ENCODE measurements around the gene HIPK2. TPM values are rescaled to one million over a fixed set of nuclear protein-coding genes. Genes with fewer than 3 reads are reported as not detected.

HIPK2 gene
- total and polyA plus RNA-seq, 10 of the 15 experiments (the other 5 are each of a cell fraction or from before 2014, with no cell fraction given) = 1.7 to 39.0 (median 9.4) TPM

DNA sequence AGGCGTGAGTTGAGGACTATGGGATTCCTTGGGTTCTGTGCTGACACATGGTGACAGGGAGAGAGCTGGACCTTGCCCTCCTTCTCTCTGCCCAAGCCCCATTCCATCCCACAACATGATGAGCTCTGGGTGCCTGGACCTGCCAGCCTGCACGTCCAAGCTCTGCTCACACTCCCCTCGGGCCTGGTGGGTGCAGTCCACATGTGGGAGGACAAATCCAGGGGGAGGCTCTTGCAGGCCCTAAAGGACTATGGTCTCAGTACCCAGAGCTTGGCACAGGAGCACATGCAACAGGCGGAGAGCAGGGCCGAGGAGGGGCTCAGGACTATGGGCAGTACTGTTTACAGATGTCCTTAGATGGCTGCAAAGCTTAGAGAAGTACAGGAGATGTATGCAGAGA lies 162.9 kb downstream of the HIPK2 start:
- SMC1A ChIA-PET (ENCODE audit: uncharacterized antibody, unreplicated experiment) = no interaction called here
- H3K9ac ChIP-seq (ENCODE audit: control insufficient read depth, insufficient read depth, low read length) = no peak overlapping the region
- peaks cover 0 to 1% of the 10 kb centered on the region in 2 experiments; a peak in 2 of 4 replicates for H3K36me3 ChIP-seq (ENCODE audit: control insufficient read depth in 2 of 2, insufficient read depth in 2 of 2, low read length in 1 of 2)
- no peak overlapping the region for H3K4me3 ChIP-seq
- intact Hi-C loops (cut with micrococcal nuclease; ENCODE audit: unreplicated experiment) = loop anchor here (5.0 kb wide), 2 partner anchors 183 to 387 kb away; no protein-coding TSS in a partner anchor
- peak; percentile 51 for TF ChIP-seq POLR2A (IDR thresholded peaks at IDR 0.05; ENCODE audit: low read depth, low read length)
- TF ChIP-seq WRNIP1 (IDR thresholded peaks at IDR 0.05; ENCODE audit: borderline replicate concordance, low read depth, low read length) = no peak
- TF ChIP-seq, protein P1, sequence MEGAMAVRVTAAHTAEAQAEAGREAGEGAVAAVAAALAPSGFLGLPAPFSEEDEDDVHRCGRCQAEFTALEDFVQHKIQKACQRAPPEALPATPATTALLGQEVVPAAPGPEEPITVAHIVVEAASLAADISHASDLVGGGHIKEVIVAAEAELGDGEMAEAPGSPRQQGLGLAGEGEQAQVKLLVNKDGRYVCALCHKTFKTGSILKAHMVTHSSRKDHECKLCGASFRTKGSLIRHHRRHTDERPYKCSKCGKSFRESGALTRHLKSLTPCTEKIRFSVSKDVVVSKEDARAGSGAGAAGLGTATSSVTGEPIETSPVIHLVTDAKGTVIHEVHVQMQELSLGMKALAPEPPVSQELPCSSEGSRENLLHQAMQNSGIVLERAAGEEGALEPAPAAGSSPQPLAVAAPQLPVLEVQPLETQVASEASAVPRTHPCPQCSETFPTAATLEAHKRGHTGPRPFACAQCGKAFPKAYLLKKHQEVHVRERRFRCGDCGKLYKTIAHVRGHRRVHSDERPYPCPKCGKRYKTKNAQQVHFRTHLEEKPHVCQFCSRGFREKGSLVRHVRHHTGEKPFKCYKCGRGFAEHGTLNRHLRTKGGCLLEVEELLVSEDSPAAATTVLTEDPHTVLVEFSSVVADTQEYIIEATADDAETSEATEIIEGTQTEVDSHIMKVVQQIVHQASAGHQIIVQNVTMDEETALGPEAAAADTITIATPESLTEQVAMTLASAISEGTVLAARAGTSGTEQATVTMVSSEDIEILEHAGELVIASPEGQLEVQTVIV (IDR thresholded peaks at IDR 0.05; ENCODE audit: borderline replicate concordance, partially characterized antibody) = no peak
- no peak for FAIRE-seq
- H3K79me2 ChIP-seq (ENCODE audit: control insufficient read depth, insufficient read depth, low read length) = no peaks in the 10 kb centered on the region
- no peak overlapping the region for H2AFZ ChIP-seq (ENCODE audit: control insufficient read depth, low read depth, low read length)
- RAD21 ChIA-PET (ENCODE audit: unreplicated experiment) = no interaction called here
- no peak for DNase-seq (ENCODE audit: low read depth, low spot score)
- no peak overlapping the region for H3K4me2 ChIP-seq (ENCODE audit: control insufficient read depth, insufficient read depth)
- no peaks in the 10 kb centered on the region for H3K27me3 ChIP-seq (replicated peaks in 1 of 2; ENCODE audit: control insufficient read depth in 2 of 2, insufficient read depth in 2 of 2, low read length in 1 of 2)
- WGBS (ENCODE audit: insufficient coverage, insufficient replicate concordance, low lambda C conversion rate, missing lambda C conversion rate) = 83% methylated on average over 5 of the region's 5 CpGs
- no peak overlapping the region for H3K27ac ChIP-seq (ENCODE audit: control insufficient read depth, insufficient read depth)
- POLR2A ChIA-PET = no interaction called here
- CTCF ChIA-PET = no interaction called here
- no peaks in the 10 kb centered on the region for H3K9me3 ChIP-seq (replicated peaks; ENCODE audit: control insufficient read depth, insufficient read depth, low read length)
- H3K4me1 ChIP-seq (ENCODE audit: control insufficient read depth, insufficient read depth, low read length) = no peaks in the 10 kb centered on the region
- BruUV-seq (replicated peaks) = no TSS peak
- ATAC-seq = no peak
- in situ Hi-C loops (cut with MboI) = no loop called here
- no peaks in the 10 kb centered on the region for H4K20me1 ChIP-seq (ENCODE audit: control insufficient read depth, insufficient read depth)

GRCh38 chr7:139613971-139614411 lies 163.8 kb downstream of the HIPK2 start:
- POLR2A ChIA-PET = interaction anchor here (0.5 to 0.6 kb wide), 2 partner anchors 44 to 169 kb away, joined by 3 read pairs; no protein-coding TSS in a partner anchor
- Histone ChIP-seq H3K36me3 (ENCODE audit: control insufficient read depth in 2 of 2, insufficient read depth in 2 of 2, low read length in 1 of 2) (peaks cover 0 to 1% of the 10 kb centered on the region in 2 experiments; a peak in 2 of 4 replicates), H3K27ac (ENCODE audit: control insufficient read depth, insufficient read depth) (no peak overlapping the region), H3K4me2 (ENCODE audit: control insufficient read depth, insufficient read depth) (no peak overlapping the region), H2AFZ (ENCODE audit: control insufficient read depth, low read depth, low read length) (no peak overlapping the region), H3K9ac (ENCODE audit: control insufficient read depth, insufficient read depth, low read length) (no peak overlapping the region), H3K27me3 (replicated peaks in 1 of 2; ENCODE audit: control insufficient read depth in 2 of 2, insufficient read depth in 2 of 2, low read length in 1 of 2) (no peaks in the 10 kb centered on the region), H4K20me1 (ENCODE audit: control insufficient read depth, insufficient read depth) (no peaks in the 10 kb centered on the region), H3K4me3 (no peak overlapping the region), H3K79me2 (ENCODE audit: control insufficient read depth, insufficient read depth, low read length) (no peaks in the 10 kb centered on the region), H3K4me1 (ENCODE audit: control insufficient read depth, insufficient read depth, low read length) (no peaks in the 10 kb centered on the region), H3K9me3 (replicated peaks; ENCODE audit: control insufficient read depth, insufficient read depth, low read length) (no peaks in the 10 kb centered on the region)
- ATAC-seq = no peak
- SMC1A ChIA-PET (ENCODE audit: uncharacterized antibody, unreplicated experiment) = interaction anchor here (0.7 kb wide), 1 partner anchor 9 kb away, joined by 3 read pairs; no protein-coding TSS in a partner anchor
- CTCF ChIA-PET = interaction anchor here (3.2 kb wide), 1 partner anchor 12 kb away, joined by 13 read pairs; no protein-coding TSS in a partner anchor
- RAD21 ChIA-PET (ENCODE audit: unreplicated experiment) = interaction anchor here (1.1 kb wide), 1 partner anchor 12 kb away, joined by 4 read pairs; no protein-coding TSS in a partner anchor
- FAIRE-seq = no peak
- in situ Hi-C loops (cut with MboI) = no loop called here
- intact Hi-C loops (cut with micrococcal nuclease; ENCODE audit: unreplicated experiment) = no loop called here
- no peak for DNase-seq (ENCODE audit: low read depth, low spot score)
- WGBS (ENCODE audit: insufficient coverage, insufficient replicate concordance, low lambda C conversion rate, missing lambda C conversion rate) = 97% methylated on average over 10 of the region's 10 CpGs
- BruUV-seq (replicated peaks) = no TSS peak
- TF ChIP-seq SP1 (IDR thresholded peaks at IDR 0.05; ENCODE audit: low read depth, low read length) (no peak), CBFB (IDR thresholded peaks at IDR 0.05; ENCODE audit: low read depth) (no peak), PAX5 (IDR thresholded peaks at IDR 0.05; ENCODE audit: borderline replicate concordance, low read depth, low read length) (no peak), NR2C1 (IDR thresholded peaks at IDR 0.05) (no peak), MTA2 (IDR thresholded peaks at IDR 0.05; ENCODE audit: low read depth) (no peak), ZBED1 (IDR thresholded peaks at IDR 0.05; ENCODE audit: borderline replicate concordance) (no peak), ZNF207 (IDR thresholded peaks at IDR 0.05; ENCODE audit: borderline replicate concordance) (no peak), SKIL (IDR thresholded peaks at IDR 0.05; ENCODE audit: low read depth, poor library complexity, severe bottlenecking) (no peak)
- TF ChIP-seq, protein P2, sequence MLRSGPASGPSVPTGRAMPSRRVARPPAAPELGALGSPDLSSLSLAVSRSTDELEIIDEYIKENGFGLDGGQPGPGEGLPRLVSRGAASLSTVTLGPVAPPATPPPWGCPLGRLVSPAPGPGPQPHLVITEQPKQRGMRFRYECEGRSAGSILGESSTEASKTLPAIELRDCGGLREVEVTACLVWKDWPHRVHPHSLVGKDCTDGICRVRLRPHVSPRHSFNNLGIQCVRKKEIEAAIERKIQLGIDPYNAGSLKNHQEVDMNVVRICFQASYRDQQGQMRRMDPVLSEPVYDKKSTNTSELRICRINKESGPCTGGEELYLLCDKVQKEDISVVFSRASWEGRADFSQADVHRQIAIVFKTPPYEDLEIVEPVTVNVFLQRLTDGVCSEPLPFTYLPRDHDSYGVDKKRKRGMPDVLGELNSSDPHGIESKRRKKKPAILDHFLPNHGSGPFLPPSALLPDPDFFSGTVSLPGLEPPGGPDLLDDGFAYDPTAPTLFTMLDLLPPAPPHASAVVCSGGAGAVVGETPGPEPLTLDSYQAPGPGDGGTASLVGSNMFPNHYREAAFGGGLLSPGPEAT (IDR thresholded peaks at IDR 0.05; ENCODE audit: low read depth) = no peak

All from GM12878 (cell line).